Fibroblast of lung (primary cell): ENCODE measurements around the gene DVL1. TPM values are rescaled to one million over a fixed set of nuclear protein-coding genes. Genes with fewer than 3 reads are reported as not detected.

Source experiments
- DNase-seq, 2 donors: peaks; one replicate each; pipeline versions ENCODE4 v3.0.0 to v3.0.0-alpha.2; 2010; ENCODE audit warnings: low read depth in 2 of 2
- H2AFZ ChIP-seq: 2 replicates; pipeline ENCODE4 v1.5.1; 2012; ENCODE audit warnings: low read length, control low read depth, inconsistent platforms
- H3K27ac ChIP-seq: 2 replicates; pipeline ENCODE4 v1.5.1; 2011; ENCODE audit warnings: low read length, control low read depth; ENCODE audit not compliant: insufficient read depth
- H3K27me3 ChIP-seq: 2 replicates; pipeline ENCODE4 v1.5.1; 2011; ENCODE audit warnings: mild to moderate bottlenecking, low read length; ENCODE audit not compliant: control insufficient read depth, insufficient read depth
- H3K36me3 ChIP-seq: 2 replicates; pipeline ENCODE4 v1.5.1; 2011; ENCODE audit warnings: low read length; ENCODE audit not compliant: control insufficient read depth, insufficient read depth
- H3K4me1 ChIP-seq: 2 replicates; pipeline ENCODE4 v1.5.1; 2011; ENCODE audit warnings: low read length; ENCODE audit not compliant: control insufficient read depth, insufficient read depth; ENCODE audit errors: extremely low read depth
- H3K4me2 ChIP-seq: 2 replicates; pipeline ENCODE4 v1.5.1; 2011; ENCODE audit warnings: low read length, control low read depth; ENCODE audit not compliant: insufficient read depth; ENCODE audit errors: extremely low read depth
- H3K4me3 ChIP-seq, 4 experiments: fragments of 200-600 bp in 1 of 4; sonication (generic) in 1 of 4; replicated peaks in 1 of 4; 2 replicates each; pipeline ENCODE4 v1.5.1; 2011 to 2016; ENCODE audit warnings: low read length in 4 of 4, low read depth in 3 of 4, mild to moderate bottlenecking in 3 of 4, control low read depth in 2 of 4, inconsistent platforms in 1 of 4, mixed read lengths in 1 of 4; ENCODE audit not compliant: insufficient read depth in 1 of 4; ENCODE audit errors: control extremely low read depth in 1 of 4
- H3K79me2 ChIP-seq: 2 replicates; pipeline ENCODE4 v1.5.1; 2012; ENCODE audit warnings: mild to moderate bottlenecking, low read length, inconsistent platforms; ENCODE audit not compliant: control insufficient read depth, insufficient read depth
- H3K9ac ChIP-seq: 2 replicates; pipeline ENCODE4 v1.5.1; 2011; ENCODE audit warnings: mild to moderate bottlenecking, low read length, control low read depth; ENCODE audit not compliant: insufficient read depth
- H3K9me3 ChIP-seq: 2 replicates; pipeline ENCODE4 v1.5.1; 2012; ENCODE audit warnings: low read depth, low read length; ENCODE audit not compliant: control insufficient read depth, insufficient read depth
- H4K20me1 ChIP-seq: 2 replicates; pipeline ENCODE4 v1.5.1; 2011; ENCODE audit warnings: low read length; ENCODE audit not compliant: control insufficient read depth, insufficient read depth; ENCODE audit errors: extremely low read depth
- CTCF ChIP-seq, 2 donors: IDR thresholded peaks in 1 of 2; conservative IDR thresholded peaks in 1 of 2; 1 replicate in 1 of 2; 2 replicates in 1 of 2; pipeline ENCODE4 v1.5.1; 2011 to 2012; ENCODE audit warnings: low read length in 2 of 2, control low read depth in 1 of 2, inconsistent platforms in 1 of 2, low read depth in 1 of 2, mild to moderate bottlenecking in 1 of 2
- EZH2 ChIP-seq: IDR thresholded peaks from 2 replicates; pipeline ENCODE4 v1.5.1; 2012; ENCODE audit warnings: low read length, control low read depth, mild to moderate bottlenecking; ENCODE audit errors: missing control alignments
- polyA plus RNA-seq, 2 donors: library from polyadenylated mRNA; depleted of rRNA in 1 of 2; stranded (reverse) in 1 of 2; unstranded in 1 of 2; fragments of >200 nt; gene quantifications; 2 replicates each; pipeline ENCODE4 v1.2.1, GENCODE V29; 2011 to 2012; ENCODE audit warnings: missing spikeins in 1 of 2
- total RNA-seq: library from RNA; depleted of rRNA; stranded (reverse); fragments of >200 nt; gene quantifications from 2 replicates; pipeline ENCODE4 v1.2.1, GENCODE V29; 2014

Gene DVL1
- total and polyA plus RNA-seq, 2 donors (not counting 1 experiment from before 2014, with no cell fraction given): 9.1 to 107 TPM

GRCh38 chr1:1360506-1361169 lies 11.4 kb upstream of the DVL1 start:
- TF ChIP-seq CTCF (conservative IDR thresholded peaks at IDR 0.05 in 1 of 2, IDR thresholded peaks at IDR 0.05 in 1 of 2; ENCODE audit: low read depth in 1 of 2, low read length in 2 of 2) (no peak), EZH2 (no peak)
- Histone ChIP-seq H3K4me2 (peak overlapping the region; percentile 77), H3K9ac (no peak overlapping the region)

GRCh38 chr1:1359664-1360468 lies 10.6 kb upstream of the DVL1 start:
- Histone ChIP-seq H3K36me3 (peaks cover under 1% of the 10 kb centered on the region), H3K4me1 (peaks cover 32% of the 10 kb centered on the region), H3K79me2 (peaks cover 33% of the 10 kb centered on the region), H3K27ac (peak overlapping the region; percentile 96), H3K9ac (peak overlapping the region; percentile 65), H3K27me3 (no peaks in the 10 kb centered on the region), H2AFZ (no peak overlapping the region), H3K4me2 (peak overlapping the region; percentile 87), H3K4me3 (peak overlapping the region in 1 of 4 experiments; percentile 98), H4K20me1 (no peaks in the 10 kb centered on the region), H3K9me3 (no peaks in the 10 kb centered on the region)
- DNase-seq: peak; percentile 64 to 86
- no peak for TF ChIP-seq CTCF (conservative IDR thresholded peaks at IDR 0.05 in 1 of 2, IDR thresholded peaks at IDR 0.05 in 1 of 2; ENCODE audit: low read depth in 1 of 2, low read length in 2 of 2)
- TF ChIP-seq EZH2: no peak

More at GRCh38 chr1:1360506-1361169, 11.4 kb upstream of the DVL1 start:
- Histone ChIP-seq H3K27me3 (no peaks in the 10 kb centered on the region), H3K4me3 (peak overlapping the region in 2 of 4 experiments; percentile 5 to 98), H3K79me2 (peaks cover 27% of the 10 kb centered on the region), H3K27ac (peak overlapping the region; percentile 96), H4K20me1 (no peaks in the 10 kb centered on the region), H3K4me1 (peaks cover 32% of the 10 kb centered on the region), H2AFZ (no peak overlapping the region), H3K9me3 (no peaks in the 10 kb centered on the region), H3K36me3 (no peaks in the 10 kb centered on the region)
- peak; percentile 92 to 97 for DNase-seq

GRCh38 chr1:1359308-1359663 lies 10.1 kb upstream of the DVL1 start:
- no peak overlapping the region for H2AFZ ChIP-seq

More at GRCh38 chr1:1359308-1359663, 10.1 kb upstream of the DVL1 start:
- Histone ChIP-seq H3K27ac (peak overlapping the region; percentile 96), H3K4me1 (peaks cover 32% of the 10 kb centered on the region), H3K79me2 (peaks cover 39% of the 10 kb centered on the region), H4K20me1 (no peaks in the 10 kb centered on the region), H3K9me3 (no peaks in the 10 kb centered on the region), H3K9ac (peak overlapping the region; percentile 92), H3K27me3 (no peaks in the 10 kb centered on the region), H3K4me3 (peak overlapping the region in 2 of 4 experiments; percentile 97 to 98), H3K36me3 (peaks cover 6% of the 10 kb centered on the region), H3K4me2 (peak overlapping the region; percentile 87)
- peak; percentile 87 to 90 for DNase-seq
- no peak for TF ChIP-seq CTCF (conservative IDR thresholded peaks at IDR 0.05 in 1 of 2, IDR thresholded peaks at IDR 0.05 in 1 of 2; ENCODE audit: low read depth in 1 of 2, low read length in 2 of 2)
